Hepatocyte (in vitro differentiated cells): ENCODE measurements around the gene TTLL5.

Experiments
- CTCF ChIP-seq: fragments of 200-600 bp; sonication (generic); IDR thresholded peaks from 2 replicates; pipeline ENCODE4 v1.5.1; 2016; ENCODE audit warnings: antibody characterized with exemption, mild to moderate bottlenecking; ENCODE audit not compliant: poor library complexity
- EZH2 ChIP-seq: fragments of 200-600 bp; sonication (generic); IDR thresholded peaks from 2 replicates; pipeline ENCODE4 v1.6.1; 2016; ENCODE audit warnings: antibody characterized with exemption, mild to moderate bottlenecking, borderline replicate concordance

DNA sequence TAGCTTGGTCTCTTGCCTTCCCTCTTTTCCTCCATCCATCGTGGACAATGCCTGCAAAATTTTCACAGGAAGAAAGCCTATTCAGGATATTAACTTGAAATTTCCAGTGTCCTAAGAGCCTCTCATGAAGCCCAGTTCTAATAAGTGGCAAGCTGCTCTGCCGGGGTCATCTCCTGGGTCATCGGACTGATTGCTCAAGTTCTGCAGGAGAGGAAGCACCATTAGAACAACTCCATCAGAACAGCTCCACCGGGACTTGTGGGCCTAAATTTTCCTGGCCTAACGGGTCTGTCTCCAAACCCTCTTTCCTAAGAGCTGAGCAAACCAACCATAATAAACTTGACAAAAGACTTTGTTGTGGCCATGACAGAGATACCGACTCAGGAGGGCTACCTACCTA is 14.3 kb upstream of the TTLL5 start:
- TF ChIP-seq CTCF (no peak), EZH2 (no peak)
